ENCODE data around the gene HLA-G.

Gene HLA-G

GRCh38 chr6:29841030-29841429 is 13.4 kb downstream of the HLA-G start:
- TF ChIP-seq SIN3A (IDR thresholded peaks at IDR 0.05; ENCODE audit: borderline replicate concordance, insufficient read depth, low read length) (no peak), POLR2AphosphoS5 (IDR thresholded peaks at IDR 0.05; ENCODE audit: low read depth, low read length) (no peak), TAF1 (IDR thresholded peaks at IDR 0.05; ENCODE audit: borderline replicate concordance, insufficient read depth, low read length) (no peak), FOXP2 (optimal IDR thresholded peaks at IDR 0.05; ENCODE audit: borderline replicate concordance, extremely low read depth, extremely low read length, insufficient read depth) (no peak)

DNA sequence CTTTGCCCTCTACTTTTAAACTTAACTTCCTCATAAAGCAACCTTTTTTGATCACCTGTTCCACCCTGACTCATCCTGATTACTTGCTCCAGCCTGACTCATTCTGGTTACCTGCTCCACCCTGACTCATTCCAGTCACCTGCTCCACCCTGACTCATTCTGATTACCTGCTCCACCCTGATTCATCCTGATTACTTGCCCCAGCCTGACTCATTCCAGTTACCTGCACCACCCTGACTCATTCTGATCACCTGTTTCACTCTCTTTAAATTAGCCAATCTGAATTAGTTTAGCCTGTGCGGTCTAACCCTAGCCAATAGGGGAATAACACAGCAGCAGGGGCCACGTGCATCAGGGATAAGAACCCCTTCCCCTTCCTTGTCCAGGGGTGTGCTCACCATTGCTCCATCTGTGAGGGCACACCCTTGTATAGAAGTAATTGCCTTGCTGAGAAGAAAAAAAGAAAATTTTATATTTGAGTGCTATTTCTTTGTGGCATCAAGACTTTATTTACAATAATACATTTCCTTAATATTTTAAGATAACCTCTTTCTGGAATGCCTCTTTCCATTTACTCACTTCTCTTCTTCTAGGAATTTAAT is 17.9 kb downstream of the HLA-G start:
- no peak for TF ChIP-seq POLR2AphosphoS5 (IDR thresholded peaks at IDR 0.05; ENCODE audit: low read depth, low read length)
- no peak for TF ChIP-seq FOXP2 (optimal IDR thresholded peaks at IDR 0.05; ENCODE audit: borderline replicate concordance, extremely low read depth, extremely low read length, insufficient read depth)
- TF ChIP-seq SIN3A (IDR thresholded peaks at IDR 0.05; ENCODE audit: borderline replicate concordance, insufficient read depth, low read length) = no peak
- TF ChIP-seq, protein P1, sequence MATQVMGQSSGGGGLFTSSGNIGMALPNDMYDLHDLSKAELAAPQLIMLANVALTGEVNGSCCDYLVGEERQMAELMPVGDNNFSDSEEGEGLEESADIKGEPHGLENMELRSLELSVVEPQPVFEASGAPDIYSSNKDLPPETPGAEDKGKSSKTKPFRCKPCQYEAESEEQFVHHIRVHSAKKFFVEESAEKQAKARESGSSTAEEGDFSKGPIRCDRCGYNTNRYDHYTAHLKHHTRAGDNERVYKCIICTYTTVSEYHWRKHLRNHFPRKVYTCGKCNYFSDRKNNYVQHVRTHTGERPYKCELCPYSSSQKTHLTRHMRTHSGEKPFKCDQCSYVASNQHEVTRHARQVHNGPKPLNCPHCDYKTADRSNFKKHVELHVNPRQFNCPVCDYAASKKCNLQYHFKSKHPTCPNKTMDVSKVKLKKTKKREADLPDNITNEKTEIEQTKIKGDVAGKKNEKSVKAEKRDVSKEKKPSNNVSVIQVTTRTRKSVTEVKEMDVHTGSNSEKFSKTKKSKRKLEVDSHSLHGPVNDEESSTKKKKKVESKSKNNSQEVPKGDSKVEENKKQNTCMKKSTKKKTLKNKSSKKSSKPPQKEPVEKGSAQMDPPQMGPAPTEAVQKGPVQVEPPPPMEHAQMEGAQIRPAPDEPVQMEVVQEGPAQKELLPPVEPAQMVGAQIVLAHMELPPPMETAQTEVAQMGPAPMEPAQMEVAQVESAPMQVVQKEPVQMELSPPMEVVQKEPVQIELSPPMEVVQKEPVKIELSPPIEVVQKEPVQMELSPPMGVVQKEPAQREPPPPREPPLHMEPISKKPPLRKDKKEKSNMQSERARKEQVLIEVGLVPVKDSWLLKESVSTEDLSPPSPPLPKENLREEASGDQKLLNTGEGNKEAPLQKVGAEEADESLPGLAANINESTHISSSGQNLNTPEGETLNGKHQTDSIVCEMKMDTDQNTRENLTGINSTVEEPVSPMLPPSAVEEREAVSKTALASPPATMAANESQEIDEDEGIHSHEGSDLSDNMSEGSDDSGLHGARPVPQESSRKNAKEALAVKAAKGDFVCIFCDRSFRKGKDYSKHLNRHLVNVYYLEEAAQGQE (IDR thresholded peaks at IDR 0.05; ENCODE audit: insufficient read depth in 1 of 2, low read depth in 2 of 2, low read length in 2 of 2) = no peak
- no peak for TF ChIP-seq TAF1 (IDR thresholded peaks at IDR 0.05; ENCODE audit: borderline replicate concordance, insufficient read depth, low read length)

GRCh38 chr6:29847871-29848630 is 20.4 kb downstream of the HLA-G start:
- no peak for TF ChIP-seq SIN3A (IDR thresholded peaks at IDR 0.05; ENCODE audit: borderline replicate concordance, insufficient read depth, low read length)
- TF ChIP-seq, protein P1 (IDR thresholded peaks at IDR 0.05; ENCODE audit: insufficient read depth in 1 of 2, low read depth in 2 of 2, low read length in 2 of 2) = no peak
- no peak for TF ChIP-seq FOXP2 (optimal IDR thresholded peaks at IDR 0.05; ENCODE audit: borderline replicate concordance, extremely low read depth, extremely low read length, insufficient read depth)
- TF ChIP-seq TAF1 (IDR thresholded peaks at IDR 0.05; ENCODE audit: borderline replicate concordance, insufficient read depth, low read length) = no peak
- no peak for TF ChIP-seq POLR2AphosphoS5 (IDR thresholded peaks at IDR 0.05; ENCODE audit: low read depth, low read length)

DNA sequence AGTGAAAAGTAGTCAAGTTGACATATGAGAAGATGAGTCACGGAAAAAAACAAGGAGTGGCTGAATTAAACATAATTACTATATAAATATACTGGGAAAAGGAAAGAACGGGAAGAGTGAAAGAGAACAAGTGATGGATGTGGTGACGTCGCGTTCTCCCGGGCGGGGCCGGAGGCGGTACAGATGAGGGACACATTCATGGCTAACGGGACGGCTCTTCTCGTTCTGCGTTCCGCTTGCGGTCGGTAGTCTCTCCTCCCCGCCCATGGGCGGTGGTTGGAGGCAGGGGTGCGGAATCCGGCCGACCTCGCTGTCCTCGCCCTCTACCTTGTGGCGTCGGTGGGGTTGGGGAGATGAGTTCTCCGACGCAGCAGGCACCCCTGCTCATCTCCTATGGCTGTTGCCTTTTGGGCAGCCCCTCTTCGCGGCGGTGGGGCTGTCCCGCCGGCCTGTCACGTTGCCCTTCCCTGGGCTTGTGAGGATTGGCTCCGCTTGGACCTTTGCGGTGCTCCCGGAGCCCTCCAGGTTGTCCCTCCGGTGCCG is 22.5 kb downstream of the HLA-G start:
- TF ChIP-seq POLR2AphosphoS5 (IDR thresholded peaks at IDR 0.05; ENCODE audit: low read depth, low read length) (no peak), SIN3A (IDR thresholded peaks at IDR 0.05; ENCODE audit: borderline replicate concordance, insufficient read depth, low read length) (no peak), TAF1 (IDR thresholded peaks at IDR 0.05; ENCODE audit: borderline replicate concordance, insufficient read depth, low read length) (no peak), FOXP2 (optimal IDR thresholded peaks at IDR 0.05; ENCODE audit: borderline replicate concordance, extremely low read depth, extremely low read length, insufficient read depth) (no peak)
- TF ChIP-seq, protein P1 (IDR thresholded peaks at IDR 0.05; ENCODE audit: insufficient read depth in 1 of 2, low read depth in 2 of 2, low read length in 2 of 2) = no peak

GRCh38 chr6:29851190-29851589 is 23.6 kb downstream of the HLA-G start:
- TF ChIP-seq POLR2AphosphoS5 (IDR thresholded peaks at IDR 0.05; ENCODE audit: low read depth, low read length) = no peak
- TF ChIP-seq, protein P1 (IDR thresholded peaks at IDR 0.05; ENCODE audit: insufficient read depth in 1 of 2, low read depth in 2 of 2, low read length in 2 of 2) = no peak
- no peak for TF ChIP-seq TAF1 (IDR thresholded peaks at IDR 0.05; ENCODE audit: borderline replicate concordance, insufficient read depth, low read length)

Data from PFSK-1 (cell line).